Urothelium cell line (cell line): Measurements from ENCODE around the gene PIEZO1.

Experiments used
- DNase-seq: peaks from one replicate; pipeline ENCODE4 v3.0.0; 2011; ENCODE audit warnings: low spot score, mixed read lengths
- FAIRE-seq: peaks from 2 replicates; lab custom pipeline; 2011; peaks lifted over from hg19 to GRCh38; lab: Jason Lieb, UNC

PIEZO1 gene

GRCh38 chr16:88754109-88754911 lies 30.7 kb downstream of the PIEZO1 start:
- DNase-seq (no peak), FAIRE-seq (no peak)

- DNase-seq: no peak
- FAIRE-seq: no peak
Measured at GRCh38 chr16:88753602-88754001, 31.4 kb downstream of the PIEZO1 start.

- DNase-seq (no peak), FAIRE-seq (no peak)
Measured at GRCh38 chr16:88753191-88753590, 31.8 kb downstream of the PIEZO1 start.

- FAIRE-seq (no peak), DNase-seq (no peak)
Measured at GRCh38 chr16:88752386-88753002, 32.5 kb downstream of the PIEZO1 start.

DNA sequence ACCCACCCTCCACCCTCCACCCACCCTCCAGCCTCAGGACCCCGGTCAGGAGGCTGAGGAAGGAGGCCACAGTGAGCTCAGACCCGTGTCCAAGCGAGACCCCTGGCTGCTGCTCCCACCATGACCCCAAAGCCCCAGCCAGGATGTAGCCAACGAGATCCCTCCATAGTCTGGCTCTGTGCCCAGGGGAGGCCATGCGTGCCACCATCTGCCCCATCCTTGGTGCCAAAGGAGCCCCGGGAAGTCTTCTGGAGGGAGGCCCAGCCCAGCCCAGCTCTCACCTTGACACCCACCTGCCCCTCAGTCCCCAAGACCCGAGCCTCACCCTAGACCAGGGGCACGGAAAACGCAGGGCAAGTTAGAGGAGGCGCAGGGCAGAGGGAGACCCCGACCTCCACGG lies 34.2 kb downstream of the PIEZO1 start:
- FAIRE-seq (no peak), DNase-seq (no peak)

GRCh38 chr16:88749358-88749757 lies 35.7 kb downstream of the PIEZO1 start:
- DNase-seq (no peak), FAIRE-seq (no peak)

- DNase-seq (no peak), FAIRE-seq (no peak)
Measured at GRCh38 chr16:88748364-88748763, 36.7 kb downstream of the PIEZO1 start.

- peak; percentile 17 for FAIRE-seq
- DNase-seq: peak; percentile 69
Measured at GRCh38 chr16:88747588-88748301, 37.3 kb downstream of the PIEZO1 start.

GRCh38 chr16:88746506-88746905 lies 38.5 kb downstream of the PIEZO1 start:
- FAIRE-seq (no peak), DNase-seq (no peak)

DNA sequence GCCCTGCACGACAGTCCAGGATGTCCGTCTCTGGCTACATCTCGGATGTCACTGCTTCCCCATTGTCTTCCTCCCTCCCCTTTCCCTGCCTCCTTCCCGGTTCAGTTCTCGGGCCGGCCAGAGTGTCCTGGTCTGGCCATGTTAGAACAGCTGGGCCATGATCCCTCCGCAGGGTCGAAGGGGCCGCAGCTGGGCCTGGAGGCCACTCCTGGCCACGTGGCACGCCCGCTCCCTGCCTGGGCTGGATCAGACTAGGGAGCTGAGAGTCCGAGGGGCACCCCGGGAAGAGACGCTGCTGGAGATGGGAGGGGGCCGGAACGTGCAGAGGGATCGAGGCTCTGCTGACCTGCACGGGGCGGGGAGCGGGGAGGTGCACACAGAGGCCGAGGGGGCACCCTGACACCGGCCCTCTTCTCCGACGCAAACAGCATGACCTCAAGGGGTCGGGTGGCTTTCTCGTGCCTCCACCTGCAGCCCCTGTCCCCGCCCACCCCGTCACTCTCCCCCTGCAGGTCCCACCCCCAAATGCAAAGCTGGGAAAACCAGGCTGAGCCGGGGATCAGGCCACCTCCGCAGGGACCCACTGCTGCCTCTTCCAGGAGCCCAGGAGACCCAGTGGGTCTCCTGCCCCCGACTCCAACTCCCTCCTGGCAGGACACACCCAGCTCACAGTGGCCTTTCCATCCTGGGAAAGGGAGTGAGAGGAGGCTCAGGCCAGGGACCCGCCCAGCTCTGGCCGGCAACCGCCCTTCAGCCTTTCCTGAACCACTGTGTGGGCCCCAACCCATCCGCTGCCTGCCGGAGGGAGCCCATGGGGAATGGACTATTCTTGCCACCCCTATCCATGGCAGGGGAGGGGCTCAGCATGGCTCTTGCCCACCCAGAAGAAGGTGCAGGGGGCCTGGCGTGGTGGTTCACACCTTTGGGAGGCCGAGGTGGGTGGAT lies 40.2 kb downstream of the PIEZO1 start:
- FAIRE-seq: no peak
- DNase-seq: no peak

- peak; percentile 88 for DNase-seq
- FAIRE-seq: no peak
Measured at GRCh38 chr16:88743693-88744576, 41.1 kb downstream of the PIEZO1 start.

DNA sequence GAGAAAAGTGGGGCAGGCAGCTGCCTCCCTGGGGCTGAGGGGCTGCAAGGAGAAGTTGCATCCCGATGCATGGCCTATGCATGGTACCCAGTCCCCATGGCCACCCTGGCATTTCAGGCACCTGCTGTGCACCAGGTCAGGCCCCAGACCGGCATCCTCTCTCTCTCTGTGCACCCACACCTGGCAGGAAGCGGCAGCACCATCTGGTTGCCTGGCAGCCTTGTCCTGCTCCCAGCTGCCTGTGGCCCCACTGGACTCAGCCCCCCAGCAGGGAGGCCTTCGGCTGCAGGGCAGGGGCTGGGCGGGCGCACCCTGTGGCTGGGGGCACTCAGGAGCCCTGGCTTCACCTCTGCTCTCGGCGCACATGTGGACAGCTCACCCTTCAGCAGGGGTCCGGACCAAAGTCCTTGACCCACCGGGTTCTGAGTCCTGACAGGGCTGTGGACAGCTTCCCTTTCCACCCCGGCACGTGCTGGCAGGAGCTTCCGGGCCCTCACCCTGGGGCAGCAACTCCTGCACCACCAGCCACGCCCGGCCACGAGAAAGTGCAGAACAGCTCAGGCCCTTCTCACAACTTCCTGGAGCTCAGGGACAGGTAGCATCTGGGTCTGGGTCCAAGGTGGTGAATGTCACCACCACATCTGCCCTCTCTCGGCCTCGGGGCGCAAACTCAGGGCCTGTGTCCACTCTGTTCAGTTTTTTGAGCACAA lies 42.0 kb downstream of the PIEZO1 start:
- FAIRE-seq: no peak
- DNase-seq: no peak

DNA sequence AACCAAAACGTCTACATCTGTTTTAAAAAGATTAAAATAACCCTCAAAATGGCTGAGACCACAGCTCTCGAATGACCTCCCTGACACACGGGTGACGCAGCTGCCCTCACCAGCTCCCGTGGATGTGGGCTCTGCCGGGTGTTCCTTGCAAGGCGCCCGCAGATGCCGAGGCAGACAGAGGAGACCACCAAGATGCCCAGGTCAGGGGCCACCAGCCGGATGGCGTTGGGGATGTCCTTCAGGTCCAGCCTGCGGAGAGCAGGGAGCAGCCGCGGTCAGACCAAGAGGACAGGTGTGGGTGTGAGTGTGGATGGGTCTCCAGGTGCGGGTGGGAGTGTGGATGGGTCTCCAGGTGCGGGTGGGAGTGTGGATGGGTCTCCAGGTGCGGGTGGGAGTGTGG lies 43.7 kb downstream of the PIEZO1 start:
- FAIRE-seq (no peak), DNase-seq (no peak)

- FAIRE-seq: no peak
Measured at GRCh38 chr16:88740727-88741055, 44.3 kb downstream of the PIEZO1 start.

DNA sequence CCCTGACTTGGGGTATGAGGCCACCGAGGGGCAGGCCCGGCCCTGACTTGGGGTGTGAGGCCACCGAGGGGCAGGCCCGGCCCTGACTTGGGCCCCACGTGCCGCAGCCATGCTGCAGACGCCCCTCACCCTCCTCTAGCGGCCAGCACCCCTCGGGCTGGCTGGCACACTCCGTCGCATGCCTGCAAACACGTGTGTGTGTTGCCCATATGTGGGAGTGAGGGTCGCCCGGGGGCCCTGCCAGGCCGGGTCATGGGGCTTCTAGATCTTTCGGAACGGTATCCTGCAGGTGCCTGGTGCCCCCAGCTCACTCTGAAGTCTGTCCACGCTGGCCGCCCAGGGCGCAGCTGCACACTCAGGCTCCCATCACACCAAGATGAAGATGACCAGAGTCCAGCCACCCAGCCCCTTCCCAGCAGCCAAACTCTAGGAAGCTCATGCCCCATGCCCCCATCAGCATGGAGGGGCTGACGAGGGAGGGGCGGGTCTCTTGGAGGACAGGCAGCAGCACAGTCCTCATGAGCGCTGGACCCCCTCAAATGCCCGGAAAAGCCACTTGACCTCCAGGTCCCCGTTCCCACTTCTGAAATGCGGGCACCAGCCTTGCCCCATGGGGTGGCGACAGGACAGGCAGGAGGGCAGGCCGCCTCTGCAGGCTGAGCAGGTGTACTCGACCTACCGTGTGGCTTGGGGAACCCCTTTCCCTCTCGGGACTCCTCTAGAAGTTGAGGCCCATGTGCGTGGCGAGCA lies 44.9 kb downstream of the PIEZO1 start:
- FAIRE-seq: no peak
- DNase-seq: no peak

More at GRCh38 chr16:88740727-88741055, 44.3 kb downstream of the PIEZO1 start:
- no peak for DNase-seq

DNA sequence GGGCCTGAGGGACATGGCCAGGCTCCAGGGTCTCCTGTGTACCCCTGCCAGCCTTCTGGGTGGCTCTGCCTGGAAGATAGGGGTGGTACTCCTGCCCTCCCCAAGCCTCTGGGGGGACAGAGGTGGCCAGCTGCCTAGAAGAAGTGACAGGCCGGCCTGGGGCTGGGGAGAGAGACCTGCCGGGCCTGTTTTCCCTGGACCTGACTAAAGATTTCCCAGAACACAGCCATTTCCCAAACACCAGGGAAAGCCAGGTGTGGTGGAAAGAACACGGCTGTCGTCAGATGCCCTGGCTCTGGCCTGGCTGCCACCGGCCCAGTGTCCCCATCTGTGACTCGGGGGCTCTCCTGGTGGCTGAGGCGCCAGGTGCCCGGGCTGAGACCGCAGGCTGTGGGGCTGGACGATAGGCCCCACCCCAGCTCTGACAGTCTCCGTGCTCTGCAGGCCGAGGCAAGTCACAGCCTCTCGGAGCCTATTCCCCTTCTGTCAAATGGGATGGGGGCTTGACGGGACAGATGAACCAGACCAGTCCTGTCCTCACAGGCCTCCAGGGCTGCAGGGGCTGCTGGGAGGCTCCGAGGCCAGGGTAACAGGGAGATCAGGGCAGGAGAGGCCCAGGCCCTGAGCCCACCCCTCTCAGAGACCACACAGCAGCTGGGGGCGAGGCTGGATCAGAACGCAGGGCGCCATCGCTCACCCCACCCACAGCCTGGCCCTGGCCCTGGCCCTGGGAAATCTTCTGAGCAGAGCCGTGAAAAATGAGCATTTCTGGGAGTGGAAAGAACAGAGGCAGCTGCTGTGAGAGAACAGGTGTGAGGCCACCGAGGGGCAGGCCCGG lies 45.7 kb downstream of the PIEZO1 start:
- FAIRE-seq: no peak
- DNase-seq: no peak
